ENCODE results near the gene ADGRF4. TPM values are rescaled to one million over a fixed set of nuclear protein-coding genes. Genes with fewer than 3 reads are reported as not detected.

Gene ADGRF4, protein sequence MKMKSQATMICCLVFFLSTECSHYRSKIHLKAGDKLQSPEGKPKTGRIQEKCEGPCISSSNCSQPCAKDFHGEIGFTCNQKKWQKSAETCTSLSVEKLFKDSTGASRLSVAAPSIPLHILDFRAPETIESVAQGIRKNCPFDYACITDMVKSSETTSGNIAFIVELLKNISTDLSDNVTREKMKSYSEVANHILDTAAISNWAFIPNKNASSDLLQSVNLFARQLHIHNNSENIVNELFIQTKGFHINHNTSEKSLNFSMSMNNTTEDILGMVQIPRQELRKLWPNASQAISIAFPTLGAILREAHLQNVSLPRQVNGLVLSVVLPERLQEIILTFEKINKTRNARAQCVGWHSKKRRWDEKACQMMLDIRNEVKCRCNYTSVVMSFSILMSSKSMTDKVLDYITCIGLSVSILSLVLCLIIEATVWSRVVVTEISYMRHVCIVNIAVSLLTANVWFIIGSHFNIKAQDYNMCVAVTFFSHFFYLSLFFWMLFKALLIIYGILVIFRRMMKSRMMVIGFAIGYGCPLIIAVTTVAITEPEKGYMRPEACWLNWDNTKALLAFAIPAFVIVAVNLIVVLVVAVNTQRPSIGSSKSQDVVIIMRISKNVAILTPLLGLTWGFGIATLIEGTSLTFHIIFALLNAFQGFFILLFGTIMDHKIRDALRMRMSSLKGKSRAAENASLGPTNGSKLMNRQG
- total RNA-seq: not detected

DNA sequence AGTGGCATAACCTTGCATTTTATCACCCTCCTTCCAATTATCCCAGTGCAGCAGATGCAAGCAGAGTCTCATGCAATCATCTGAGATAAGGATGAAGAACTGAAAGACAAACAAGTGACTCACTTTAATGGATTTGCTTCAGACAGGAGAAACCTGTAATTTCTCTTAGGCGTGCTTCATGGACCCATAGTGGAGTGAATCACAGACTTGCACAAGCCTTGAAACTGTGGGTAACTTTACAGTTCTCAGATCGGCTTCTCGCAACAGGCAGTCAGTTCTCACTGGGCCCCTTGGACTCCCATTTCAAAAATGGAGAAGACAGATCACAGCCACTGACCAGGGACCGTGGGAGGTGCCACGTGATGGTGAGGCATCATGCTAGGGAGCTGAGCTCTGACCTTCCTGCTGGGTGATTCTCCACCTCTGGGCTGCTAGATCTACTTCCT is at the start of gene ADGRF4:
TSS of gene ADGRF4 (plus strand) at position 239 of the 446 bp plus-strand sequence. CDS start 8,666 bp downstream, outside the sequence.
- Histone ChIP-seq H3K27me3 (ENCODE audit: insufficient read depth, low read length) (no peaks in the 10 kb centered on the region), H3K4me3 (ENCODE audit: low read length) (no peak within 1 kb of the TSS), H3K4me1 (ENCODE audit: insufficient read depth, low read length) (no peaks in the 10 kb centered on the region), H3K9me3 (ENCODE audit: low read depth, low read length) (no peaks in the 10 kb centered on the region)

GRCh38 chr6:47650553-47651432 is 47.6 kb upstream of the ADGRF4 start:
- H3K4me3 ChIP-seq (ENCODE audit: low read length): no peak overlapping the region
- H3K27me3 ChIP-seq (ENCODE audit: insufficient read depth, low read length): no peaks in the 10 kb centered on the region
- no peaks in the 10 kb centered on the region for H3K4me1 ChIP-seq (ENCODE audit: insufficient read depth, low read length)
- no peaks in the 10 kb centered on the region for H3K9me3 ChIP-seq (ENCODE audit: low read depth, low read length)

DNA sequence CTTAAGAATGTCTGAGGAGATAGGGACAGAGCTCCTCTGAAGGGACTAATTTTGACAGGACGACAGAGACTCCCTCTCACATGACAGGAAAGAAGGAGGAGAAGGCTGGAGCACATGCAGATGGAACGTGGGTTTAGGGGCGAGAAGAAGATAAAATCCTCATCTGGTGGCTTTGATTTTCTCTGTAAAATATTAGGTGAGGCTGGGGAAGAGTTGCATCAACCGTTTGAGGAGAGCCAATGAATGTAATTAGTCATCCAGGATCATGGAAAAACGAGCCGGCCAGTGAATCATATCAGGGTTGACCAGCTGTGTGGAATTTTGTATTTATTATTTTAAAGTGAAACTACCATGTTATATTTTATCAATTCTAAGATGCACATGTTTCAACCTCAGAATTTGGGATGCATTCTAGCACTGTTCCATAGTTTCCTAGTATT is 46.9 kb upstream of the ADGRF4 start:
- no peaks in the 10 kb centered on the region for H3K9me3 ChIP-seq (ENCODE audit: low read depth, low read length)
- no peaks in the 10 kb centered on the region for H3K4me1 ChIP-seq (ENCODE audit: insufficient read depth, low read length)
- H3K27me3 ChIP-seq (ENCODE audit: insufficient read depth, low read length): no peaks in the 10 kb centered on the region
- H3K4me3 ChIP-seq (ENCODE audit: low read length): no peak overlapping the region

DNA sequence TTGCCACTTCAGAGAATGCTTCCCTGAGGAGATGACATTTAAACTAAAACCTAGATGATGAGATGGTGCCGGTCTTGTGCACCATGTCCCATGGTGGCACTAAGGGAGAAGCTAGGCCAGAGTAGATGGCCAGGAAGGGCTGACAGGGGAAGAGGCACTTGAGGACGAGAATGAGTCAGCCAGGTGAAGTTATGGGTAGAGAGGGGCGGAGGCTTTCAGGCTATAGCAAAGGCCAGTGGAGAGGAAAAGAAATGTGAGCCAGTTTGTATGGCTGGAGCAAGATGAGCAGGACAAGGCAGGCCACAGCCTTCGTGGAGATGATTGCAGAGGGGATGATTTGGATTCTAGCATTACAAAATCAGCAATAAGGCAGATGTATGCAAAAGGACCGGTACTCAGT is 44.7 kb upstream of the ADGRF4 start:
- H3K4me1 ChIP-seq (ENCODE audit: insufficient read depth, low read length): no peaks in the 10 kb centered on the region
- H3K27me3 ChIP-seq (ENCODE audit: insufficient read depth, low read length): no peaks in the 10 kb centered on the region
- H3K4me3 ChIP-seq (ENCODE audit: low read length): no peak overlapping the region
- H3K9me3 ChIP-seq (ENCODE audit: low read depth, low read length): no peaks in the 10 kb centered on the region

GRCh38 chr6:47654255-47654654 is 44.1 kb upstream of the ADGRF4 start:
- H3K4me1 ChIP-seq (ENCODE audit: insufficient read depth, low read length): no peaks in the 10 kb centered on the region
- H3K27me3 ChIP-seq (ENCODE audit: insufficient read depth, low read length): no peaks in the 10 kb centered on the region
- no peak overlapping the region for H3K4me3 ChIP-seq (ENCODE audit: low read length)
- H3K9me3 ChIP-seq (ENCODE audit: low read depth, low read length): no peaks in the 10 kb centered on the region

- Histone ChIP-seq H3K27me3 (ENCODE audit: insufficient read depth, low read length) (no peaks in the 10 kb centered on the region), H3K4me1 (ENCODE audit: insufficient read depth, low read length) (no peaks in the 10 kb centered on the region), H3K9me3 (ENCODE audit: low read depth, low read length) (no peaks in the 10 kb centered on the region), H3K4me3 (ENCODE audit: low read length) (no peak overlapping the region)
Measured at GRCh38 chr6:47655719-47656595, 42.4 kb upstream of the ADGRF4 start.

DNA sequence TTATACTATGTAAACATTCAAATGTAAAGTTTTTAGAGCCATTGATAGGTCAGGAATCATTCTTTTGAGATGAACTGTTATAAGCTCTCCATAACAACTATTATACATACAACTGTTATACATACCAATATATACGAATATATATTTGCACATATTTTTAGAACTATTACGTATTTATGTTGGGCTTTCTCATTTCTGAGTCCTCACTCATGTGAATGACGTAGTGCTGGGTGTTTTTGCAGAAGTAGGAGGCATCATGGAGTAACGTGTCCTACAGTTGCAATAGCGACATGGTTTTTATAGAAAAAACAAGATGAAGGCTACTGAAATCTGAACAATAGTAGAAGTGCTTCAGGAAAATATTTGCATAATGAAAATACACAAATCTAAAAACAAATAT is 36.4 kb upstream of the ADGRF4 start:
- Histone ChIP-seq H3K9me3 (ENCODE audit: low read depth, low read length) (no peaks in the 10 kb centered on the region), H3K4me3 (ENCODE audit: low read length) (no peak overlapping the region), H3K27me3 (ENCODE audit: insufficient read depth, low read length) (peaks cover 3% of the 10 kb centered on the region), H3K4me1 (ENCODE audit: insufficient read depth, low read length) (no peaks in the 10 kb centered on the region)

GRCh38 chr6:47663462-47664216 is 34.7 kb upstream of the ADGRF4 start:
- H3K9me3 ChIP-seq (ENCODE audit: low read depth, low read length): no peaks in the 10 kb centered on the region

DNA sequence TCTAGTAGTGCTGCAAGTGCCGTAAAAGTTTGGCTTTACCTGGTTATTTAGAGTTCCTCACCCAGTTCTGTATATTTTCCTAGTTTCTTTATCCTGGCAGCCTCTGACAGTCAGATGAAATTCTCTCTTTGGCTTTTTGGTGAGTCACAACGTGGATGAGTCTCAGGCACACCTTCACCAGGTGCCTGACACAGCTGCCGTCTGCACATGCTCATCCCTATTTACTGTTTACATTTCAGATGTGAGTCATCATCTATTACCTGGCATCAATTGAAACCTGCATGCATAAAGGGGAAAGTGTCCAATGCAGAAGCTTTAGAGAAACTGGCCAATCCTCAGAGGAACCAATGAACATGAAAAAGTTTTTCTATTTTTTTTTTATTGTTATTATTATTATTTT is 33.3 kb upstream of the ADGRF4 start:
- H3K9me3 ChIP-seq (ENCODE audit: low read depth, low read length): no peaks in the 10 kb centered on the region
- H3K27me3 ChIP-seq (ENCODE audit: insufficient read depth, low read length): peaks cover 6% of the 10 kb centered on the region
- H3K4me3 ChIP-seq (ENCODE audit: low read length): no peak overlapping the region
- H3K4me1 ChIP-seq (ENCODE audit: insufficient read depth, low read length): no peaks in the 10 kb centered on the region

More at GRCh38 chr6:47663462-47664216, 34.7 kb upstream of the ADGRF4 start:
- Histone ChIP-seq H3K27me3 (ENCODE audit: insufficient read depth, low read length) (peaks cover 3% of the 10 kb centered on the region), H3K4me3 (ENCODE audit: low read length) (no peak overlapping the region), H3K4me1 (ENCODE audit: insufficient read depth, low read length) (no peaks in the 10 kb centered on the region)

DNA sequence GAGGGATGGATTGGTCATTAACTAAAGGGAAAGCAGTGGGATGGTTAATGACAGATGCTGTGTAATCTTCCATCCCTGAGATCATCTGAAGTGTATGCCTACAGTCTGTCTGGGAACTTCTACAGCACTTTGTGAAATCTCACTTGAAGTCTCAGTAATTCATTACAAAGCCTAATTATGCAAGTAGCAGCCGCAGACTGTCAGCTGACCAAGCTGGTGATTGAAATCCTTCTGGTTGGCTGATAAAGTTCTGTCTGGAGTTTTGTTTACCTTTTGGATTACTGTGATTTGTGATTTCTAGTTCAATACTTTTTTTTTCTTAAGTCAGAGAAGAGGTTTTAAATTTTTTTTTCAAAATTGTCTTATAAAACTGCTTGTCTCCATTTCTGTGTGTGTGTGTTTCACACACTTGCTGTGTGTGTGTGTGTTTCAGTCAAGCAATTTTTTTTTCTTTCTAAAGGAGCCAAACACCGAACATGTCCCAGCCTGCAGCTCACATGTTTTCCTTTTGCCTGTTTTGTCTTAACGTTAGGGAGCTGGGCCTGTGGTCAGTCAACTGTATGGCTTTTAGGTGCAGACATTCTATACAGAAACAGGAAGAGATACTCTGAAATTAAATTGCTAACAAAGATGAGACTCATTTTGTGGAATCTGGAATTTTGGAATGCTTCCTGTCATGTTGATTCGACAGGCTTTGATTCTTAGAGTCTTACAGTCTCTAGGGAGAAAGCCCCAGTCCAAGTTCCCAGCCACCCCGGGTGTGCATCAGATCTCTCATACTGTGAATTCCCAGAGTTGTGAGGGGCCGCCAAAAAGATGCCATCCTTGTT is 28.5 kb upstream of the ADGRF4 start:
- Histone ChIP-seq H3K9me3 (ENCODE audit: low read depth, low read length) (no peaks in the 10 kb centered on the region), H3K4me3 (ENCODE audit: low read length) (no peak overlapping the region), H3K27me3 (ENCODE audit: insufficient read depth, low read length) (peaks cover 8% of the 10 kb centered on the region), H3K4me1 (ENCODE audit: insufficient read depth, low read length) (no peaks in the 10 kb centered on the region)

DNA sequence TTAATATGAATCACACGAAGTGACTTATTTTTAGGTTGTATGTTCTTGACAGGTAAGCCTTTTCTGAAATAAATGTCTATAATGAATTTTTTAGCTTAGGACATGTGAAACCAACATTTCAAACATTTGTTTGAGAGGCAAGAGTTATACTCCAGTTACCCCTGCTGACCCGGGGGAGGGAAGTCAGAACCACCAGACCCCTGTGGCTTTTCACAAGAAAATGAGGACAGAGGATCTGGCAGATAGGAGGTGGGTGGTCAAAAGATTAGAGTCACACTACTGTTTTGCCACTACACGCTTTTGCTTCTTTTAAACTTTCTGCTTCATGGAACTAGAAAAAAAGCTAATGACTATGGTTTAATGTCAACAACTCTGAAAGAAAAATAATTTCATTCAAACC is 27.5 kb upstream of the ADGRF4 start:
- no peak overlapping the region for H3K4me3 ChIP-seq (ENCODE audit: low read length)
- no peaks in the 10 kb centered on the region for H3K4me1 ChIP-seq (ENCODE audit: insufficient read depth, low read length)
- no peaks in the 10 kb centered on the region for H3K9me3 ChIP-seq (ENCODE audit: low read depth, low read length)
- H3K27me3 ChIP-seq (ENCODE audit: insufficient read depth, low read length): peaks cover 5% of the 10 kb centered on the region

DNA sequence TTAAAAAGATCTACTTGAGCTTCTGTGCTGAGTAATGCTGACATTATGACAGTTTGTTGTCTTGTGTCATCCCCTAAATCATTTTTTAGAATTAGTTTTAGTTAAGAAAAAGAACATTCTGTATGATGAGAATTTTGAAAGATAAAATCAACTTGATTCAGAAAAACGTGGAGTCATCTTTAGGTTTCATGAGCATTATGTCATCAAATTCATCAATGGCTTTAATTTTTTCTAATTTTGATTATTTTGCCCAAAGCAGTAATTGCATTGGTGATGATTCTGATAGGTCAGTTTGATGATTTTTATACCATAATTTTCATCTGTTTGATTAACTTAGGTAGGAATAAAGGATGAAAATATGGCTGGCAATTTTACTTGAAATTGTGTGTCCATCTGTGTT is 26.6 kb upstream of the ADGRF4 start:
- H3K9me3 ChIP-seq (ENCODE audit: low read depth, low read length): no peaks in the 10 kb centered on the region
- H3K4me3 ChIP-seq (ENCODE audit: low read length): no peak overlapping the region
- peaks cover 5% of the 10 kb centered on the region for H3K27me3 ChIP-seq (ENCODE audit: insufficient read depth, low read length)
- no peaks in the 10 kb centered on the region for H3K4me1 ChIP-seq (ENCODE audit: insufficient read depth, low read length)

GRCh38 chr6:47672816-47673215 is 25.6 kb upstream of the ADGRF4 start:
- Histone ChIP-seq H3K9me3 (ENCODE audit: low read depth, low read length) (no peaks in the 10 kb centered on the region), H3K4me1 (ENCODE audit: insufficient read depth, low read length) (no peaks in the 10 kb centered on the region), H3K4me3 (ENCODE audit: low read length) (no peak overlapping the region), H3K27me3 (ENCODE audit: insufficient read depth, low read length) (peaks cover 5% of the 10 kb centered on the region)
